Measurements from ENCODE around the gene SPRN. TPM values are rescaled to one million over a fixed set of nuclear protein-coding genes. Genes with fewer than 3 reads are reported as not detected.

SPRN gene
- total RNA-seq, 1 donor from 2014 or later: 2.0 TPM

GRCh38 chr10:133456041-133456951 is 31.9 kb upstream of the SPRN start:
- peaks cover 5% of the 10 kb centered on the region for H3K36me3 Mint-ChIP-seq (ENCODE audit: unreplicated experiment)

DNA sequence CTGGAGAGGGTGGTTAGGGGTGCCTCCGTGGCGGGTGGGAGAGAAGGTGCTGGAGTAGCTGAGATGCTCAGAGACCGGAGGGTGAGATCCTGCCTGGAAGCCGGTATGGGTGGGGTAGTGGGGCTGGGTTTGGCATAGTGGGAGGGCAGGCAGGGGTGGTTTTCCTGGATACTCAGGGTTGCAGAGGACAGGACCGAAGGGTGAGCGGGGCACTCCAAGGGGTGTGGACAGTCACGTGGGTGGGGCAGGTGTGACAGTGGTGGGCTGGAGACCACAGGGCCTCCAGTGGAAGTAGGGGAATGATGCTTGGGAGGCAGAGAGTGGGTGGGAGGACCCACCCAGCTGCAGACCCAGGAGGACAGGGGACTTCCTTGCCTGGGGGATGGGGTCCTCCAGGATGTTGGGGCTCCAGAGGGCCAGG is 31.2 kb upstream of the SPRN start:
- DNase-seq: no peak
- H3K4me1 Mint-ChIP-seq (ENCODE audit: low read depth, unreplicated experiment): no peaks in the 10 kb centered on the region
- no peak overlapping the region for H3K27ac Mint-ChIP-seq (ENCODE audit: unreplicated experiment)
- TF ChIP-seq CTCF (IDR thresholded peaks at IDR 0.05; ENCODE audit: partially characterized antibody, unreplicated experiment): no peak
- peaks cover 2% of the 10 kb centered on the region for H3K27me3 Mint-ChIP-seq (ENCODE audit: unreplicated experiment)
- H3K9me3 Mint-ChIP-seq (ENCODE audit: unreplicated experiment): peaks cover 7% of the 10 kb centered on the region
- H3K36me3 Mint-ChIP-seq (ENCODE audit: unreplicated experiment): peaks cover 5% of the 10 kb centered on the region
- no peak overlapping the region for H3K4me3 Mint-ChIP-seq (ENCODE audit: unreplicated experiment)

More at GRCh38 chr10:133456041-133456951, 31.9 kb upstream of the SPRN start:
- DNase-seq: no peak
- H3K4me1 Mint-ChIP-seq (ENCODE audit: low read depth, unreplicated experiment): no peaks in the 10 kb centered on the region
- TF ChIP-seq CTCF (IDR thresholded peaks at IDR 0.05; ENCODE audit: partially characterized antibody, unreplicated experiment): no peak
- peaks cover 5% of the 10 kb centered on the region for H3K9me3 Mint-ChIP-seq (ENCODE audit: unreplicated experiment)
- H3K4me3 Mint-ChIP-seq (ENCODE audit: unreplicated experiment): no peak overlapping the region
- H3K27me3 Mint-ChIP-seq (ENCODE audit: unreplicated experiment): peaks cover 2% of the 10 kb centered on the region
- H3K27ac Mint-ChIP-seq (ENCODE audit: unreplicated experiment): no peak overlapping the region

- no peak for TF ChIP-seq CTCF (IDR thresholded peaks at IDR 0.05; ENCODE audit: partially characterized antibody, unreplicated experiment)
- no peak for DNase-seq
- peaks cover 5% of the 10 kb centered on the region for H3K36me3 Mint-ChIP-seq (ENCODE audit: unreplicated experiment)
- H3K4me3 Mint-ChIP-seq (ENCODE audit: unreplicated experiment): no peak overlapping the region
- H3K27me3 Mint-ChIP-seq (ENCODE audit: unreplicated experiment): peaks cover 1% of the 10 kb centered on the region
- H3K27ac Mint-ChIP-seq (ENCODE audit: unreplicated experiment): no peak overlapping the region
- no peaks in the 10 kb centered on the region for H3K4me1 Mint-ChIP-seq (ENCODE audit: low read depth, unreplicated experiment)
- peaks cover 7% of the 10 kb centered on the region for H3K9me3 Mint-ChIP-seq (ENCODE audit: unreplicated experiment)
Observed at GRCh38 chr10:133455196-133455595, 30.8 kb upstream of the SPRN start.

DNA sequence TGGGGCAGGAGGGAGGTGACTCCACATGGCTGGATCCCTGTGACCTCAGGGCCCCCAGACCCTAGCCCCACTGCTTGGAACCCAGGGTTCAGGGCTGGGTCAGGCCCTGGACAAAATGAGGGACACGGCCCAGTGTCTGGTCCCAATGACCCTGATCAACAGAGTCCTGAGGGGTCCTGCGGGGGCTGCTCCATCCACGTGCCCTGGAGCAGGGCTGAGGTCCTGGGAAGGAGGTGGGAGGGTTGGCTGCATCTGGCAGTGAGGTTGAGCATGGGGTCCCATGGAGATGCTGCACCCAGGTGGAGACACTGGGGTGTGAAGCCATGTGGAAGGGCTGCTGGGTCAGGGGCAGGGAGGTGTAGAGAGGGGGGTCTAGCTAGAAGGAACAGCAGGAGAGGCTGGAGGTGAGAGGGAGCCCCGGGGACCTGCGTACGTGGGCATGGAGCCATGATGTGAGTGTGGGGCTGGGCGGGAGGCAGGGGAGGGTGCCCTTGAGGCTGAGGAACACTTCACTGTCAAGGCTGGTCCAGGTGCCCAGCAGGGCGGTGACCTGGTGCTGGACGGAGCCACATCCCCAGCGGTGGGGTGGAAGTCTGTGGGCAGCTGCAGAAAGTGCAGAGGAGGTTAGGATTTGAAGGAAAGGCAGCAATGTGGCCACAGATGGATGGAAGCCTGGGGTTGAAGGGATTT is 29.9 kb upstream of the SPRN start:
- H3K36me3 Mint-ChIP-seq (ENCODE audit: unreplicated experiment): peaks cover 5% of the 10 kb centered on the region
- no peak for DNase-seq
- no peak for TF ChIP-seq CTCF (IDR thresholded peaks at IDR 0.05; ENCODE audit: partially characterized antibody, unreplicated experiment)
- no peak overlapping the region for H3K4me3 Mint-ChIP-seq (ENCODE audit: unreplicated experiment)
- peaks cover 7% of the 10 kb centered on the region for H3K9me3 Mint-ChIP-seq (ENCODE audit: unreplicated experiment)
- H3K27ac Mint-ChIP-seq (ENCODE audit: unreplicated experiment): no peak overlapping the region
- no peaks in the 10 kb centered on the region for H3K27me3 Mint-ChIP-seq (ENCODE audit: unreplicated experiment)
- no peaks in the 10 kb centered on the region for H3K4me1 Mint-ChIP-seq (ENCODE audit: low read depth, unreplicated experiment)
